H1 (cell line): ENCODE data around the gene ZBTB9. TPM values are rescaled to one million over a fixed set of nuclear protein-coding genes. Genes with fewer than 3 reads are reported as not detected.

Source experiments
- CTCF ChIA-PET: fragments of 300-600 bp; sonication (Branson Sonifier 250); formaldehyde crosslinking; loops from one replicate; lab custom pipeline; 2021; ENCODE audit not compliant: partially characterized antibody; lab: Charles Lee
- POLR2A ChIA-PET: fragments of 300-600 bp; sonication (Branson Sonifier 250); formaldehyde crosslinking; loops from one replicate; lab custom pipeline; 2021; ENCODE audit warnings: inconsistent platforms; ENCODE audit not compliant: partially characterized antibody; lab: Charles Lee
- DNase-seq, 2 experiments: peaks; one replicate each; pipeline versions ENCODE4 v3.0.0 to v3.0.0-alpha.2; 2010 to 2022; ENCODE audit warnings: low spot score in 2 of 2, low read depth in 1 of 2, mixed read lengths in 1 of 2
- FAIRE-seq: peaks from 2 replicates; lab custom pipeline; 2011; peaks lifted over from hg19 to GRCh38; lab: Jason Lieb, UNC
- H2AFZ ChIP-seq: 2 replicates; pipeline ENCODE4 v1.8.1; 2012; ENCODE audit warnings: low read length, inconsistent platforms
- H2AK5ac ChIP-seq: 2 replicates; pipeline ENCODE4 v1.6.1; 2013; ENCODE audit warnings: low read depth, low read length
- H2BK120ac ChIP-seq: replicated peaks from 2 replicates; pipeline ENCODE3; 2013; ENCODE audit warnings: low read depth, low read length, inconsistent platforms
- H2BK12ac ChIP-seq: 2 replicates; pipeline ENCODE4 v1.6.1; 2013; ENCODE audit warnings: low read depth, low read length
- H2BK15ac ChIP-seq: 2 replicates; pipeline ENCODE4 v1.6.1; 2013; ENCODE audit warnings: low read length
- H2BK20ac ChIP-seq: 2 replicates; pipeline ENCODE4 v1.6.1; 2013; ENCODE audit warnings: low read length
- H2BK5ac ChIP-seq: 2 replicates; pipeline ENCODE4 v1.6.1; 2013; ENCODE audit warnings: low read depth, low read length
- H3K14ac ChIP-seq: 2 replicates; pipeline ENCODE4 v1.6.1; 2013; ENCODE audit warnings: inconsistent platforms; ENCODE audit not compliant: insufficient read length
- H3K18ac ChIP-seq: 2 replicates; pipeline ENCODE4 v1.6.1; 2013; ENCODE audit warnings: low read length; ENCODE audit errors: extremely low read depth
- H3K23ac ChIP-seq: 2 replicates; pipeline ENCODE4 v1.6.1; 2013; ENCODE audit warnings: inconsistent platforms; ENCODE audit not compliant: insufficient read length
- H3K23me2 ChIP-seq: 2 replicates; pipeline ENCODE4 v1.6.1; 2013; ENCODE audit warnings: low read depth, low read length
- H3K27ac ChIP-seq: 2 replicates; pipeline ENCODE4 v1.6.1; 2011; ENCODE audit warnings: low read depth, low read length, inconsistent platforms
- H3K27me3 ChIP-seq, 4 experiments: replicated peaks in 1 of 4; 1 replicate in 1 of 4; 2 replicates in 3 of 4; pipeline versions ENCODE4 v1.6.1 to v1.8.1; 2011 to 2013; ENCODE audit warnings: low read length in 3 of 4, mild to moderate bottlenecking in 3 of 4, inconsistent platforms in 2 of 4, mixed read lengths in 2 of 4, moderate library complexity in 1 of 4; ENCODE audit not compliant: control insufficient read depth in 3 of 4, insufficient read depth in 3 of 4; ENCODE audit errors: extremely low read depth in 1 of 4
- H3K36me3 ChIP-seq, 4 experiments: 2 replicates each; pipeline versions ENCODE4 v1.6.1 to v1.8.1; 2011 to 2013; ENCODE audit warnings: mild to moderate bottlenecking in 4 of 4, low read length in 3 of 4, moderate library complexity in 2 of 4, control low read depth in 1 of 4, inconsistent platforms in 1 of 4; ENCODE audit not compliant: insufficient read depth in 4 of 4, control insufficient read depth in 2 of 4
- H3K4ac ChIP-seq: replicated peaks from 2 replicates; pipeline ENCODE3; 2013; ENCODE audit warnings: low read length, low read depth, mixed read lengths, inconsistent platforms; ENCODE audit not compliant: insufficient read length
- H3K4me1 ChIP-seq, 4 experiments: replicated peaks in 1 of 4; 1 replicate in 1 of 4; 2 replicates in 3 of 4; pipeline versions ENCODE4 v1.6.1 to v1.8.1; 2011 to 2013; ENCODE audit warnings: low read length in 3 of 4, inconsistent platforms in 2 of 4, mixed read lengths in 1 of 4; ENCODE audit not compliant: insufficient read depth in 4 of 4, control insufficient read depth in 3 of 4
- H3K4me2 ChIP-seq, 2 experiments: 2 replicates each; pipeline versions ENCODE4 v1.6.1 to v1.8.1; 2011 to 2013; ENCODE audit warnings: low read depth in 2 of 2, low read length in 2 of 2, control low read depth in 1 of 2, inconsistent platforms in 1 of 2, mild to moderate bottlenecking in 1 of 2; ENCODE audit not compliant: insufficient read depth in 1 of 2
- H3K4me3 ChIP-seq, 4 experiments: fragments of 200-600, 300-600 bp in 1 of 4; sonication (generic), shearing (Covaris generic), sonication (Bioruptor Twin) in 1 of 4; 2 replicates each; pipeline versions ENCODE4 v1.5.1 to v1.8.1; 2011 to 2016; ENCODE audit warnings: low read length in 4 of 4, low read depth in 3 of 4, control low read depth in 2 of 4, inconsistent platforms in 2 of 4, mild to moderate bottlenecking in 2 of 4, mixed read lengths in 1 of 4, moderate library complexity in 1 of 4; ENCODE audit not compliant: insufficient read depth in 2 of 4; ENCODE audit errors: extremely low read depth in 1 of 4
- H3K56ac ChIP-seq: replicated peaks from 2 replicates; pipeline ENCODE3; 2013; ENCODE audit warnings: low read depth, mild to moderate bottlenecking, mixed read lengths, low read length, inconsistent platforms; ENCODE audit not compliant: insufficient read length
- H3K79me1 ChIP-seq: 2 replicates; pipeline ENCODE4 v1.6.1; 2013; ENCODE audit warnings: low read depth, low read length, control low read depth
- H3K79me2 ChIP-seq, 2 experiments: 2 replicates each; pipeline versions ENCODE4 v1.6.1 to v1.8.1; 2012 to 2013; ENCODE audit warnings: low read length in 2 of 2, mild to moderate bottlenecking in 2 of 2, inconsistent platforms in 1 of 2; ENCODE audit not compliant: insufficient read depth in 2 of 2, control insufficient read depth in 1 of 2
- H3K9ac ChIP-seq, 4 experiments: replicated peaks in 1 of 4; 1 replicate in 1 of 4; 2 replicates in 3 of 4; pipeline versions ENCODE4 v1.6.1 to v1.8.1; 2011 to 2013; ENCODE audit warnings: low read depth in 3 of 4, low read length in 3 of 4, control low read depth in 2 of 4, mild to moderate bottlenecking in 2 of 4, moderate library complexity in 2 of 4, inconsistent platforms in 1 of 4; ENCODE audit errors: extremely low read depth in 1 of 4
- H3K9me3 ChIP-seq, 2 experiments: 2 replicates each; pipeline versions ENCODE4 v1.6.1 to v1.8.1; 2012 to 2013; ENCODE audit warnings: mild to moderate bottlenecking in 2 of 2, moderate library complexity in 2 of 2, control low read depth in 1 of 2, inconsistent platforms in 1 of 2, low read depth in 1 of 2, low read length in 1 of 2, mixed read lengths in 1 of 2; ENCODE audit not compliant: insufficient read depth in 2 of 2
- H4K20me1 ChIP-seq, 2 experiments: replicated peaks in 1 of 2; 2 replicates each; pipeline versions ENCODE3 to v1.8.1; 2011 to 2013; ENCODE audit warnings: inconsistent platforms in 2 of 2, low read length in 2 of 2, mild to moderate bottlenecking in 1 of 2; ENCODE audit not compliant: insufficient read depth in 2 of 2, control insufficient read depth in 1 of 2
- H4K5ac ChIP-seq: 2 replicates; pipeline ENCODE4 v1.6.1; 2013; ENCODE audit warnings: low read length, low read depth, mixed read lengths, inconsistent platforms; ENCODE audit not compliant: insufficient read length
- H4K8ac ChIP-seq: 2 replicates; pipeline ENCODE4 v1.8.0; 2013; ENCODE audit warnings: mild to moderate bottlenecking, moderate library complexity, low read length, inconsistent platforms; ENCODE audit not compliant: insufficient read depth; ENCODE audit errors: extremely low read depth
- H4K91ac ChIP-seq: replicated peaks from 2 replicates; pipeline ENCODE3; 2013; ENCODE audit warnings: low read length, mixed read lengths, inconsistent platforms; ENCODE audit not compliant: insufficient read length
- CEBPB ChIP-seq: IDR thresholded peaks from 2 replicates; pipeline ENCODE4 v1.6.1; 2012; ENCODE audit warnings: low read depth, low read length
- CHD2 ChIP-seq: IDR thresholded peaks from 2 replicates; pipeline ENCODE4 v1.6.1; 2012; ENCODE audit warnings: low read length, improper control_type of control experiment
- CTCF ChIP-seq, 3 experiments: IDR thresholded peaks; 1 replicate in 2 of 3; 2 replicates in 1 of 3; pipeline versions ENCODE4 v1.5.1 to v1.6.1; 2011; ENCODE audit warnings: low read length in 3 of 3, mild to moderate bottlenecking in 3 of 3, inconsistent platforms in 2 of 3, low read depth in 1 of 3, moderate library complexity in 1 of 3; ENCODE audit not compliant: insufficient read depth in 1 of 3; ENCODE audit errors: control extremely low read depth in 1 of 3
- EZH2 ChIP-seq: fragments of 200-600 bp; sonication (generic); IDR thresholded peaks from 2 replicates; pipeline ENCODE4 v1.7.1; 2012; ENCODE audit warnings: low read depth, mild to moderate bottlenecking, moderate library complexity, low read length, inconsistent platforms; ENCODE audit not compliant: severe bottlenecking
- JUND ChIP-seq: IDR thresholded peaks from 2 replicates; pipeline ENCODE4 v1.6.1; 2011; ENCODE audit warnings: mild to moderate bottlenecking, improper control_type of control experiment, low read length
- POLR2AphosphoS5 ChIP-seq: IDR thresholded peaks from 2 replicates; pipeline ENCODE4 v1.6.1; 2011; ENCODE audit warnings: low read depth, low read length
- TEAD4 ChIP-seq: IDR thresholded peaks from 2 replicates; pipeline ENCODE4 v1.6.1; 2012; ENCODE audit warnings: low read depth, low read length, inconsistent platforms, mixed read lengths
- WGBS, 2 experiments: shearing (Covaris generic) in 1 of 2; methylation state at CpG; one replicate each; pipeline versions ENCODE4 v1.1.6 to v1.1.7; 2013 to 2015; ENCODE audit warnings: low lambda C conversion rate in 2 of 2, mixed read lengths in 2 of 2, inconsistent platforms in 1 of 2, low coverage in 1 of 2, missing lambda C conversion rate in 1 of 2; ENCODE audit not compliant: insufficient replicate concordance in 2 of 2, insufficient coverage in 1 of 2, insufficient read length in 1 of 2; ENCODE audit errors: extremely low coverage in 1 of 2, missing lambda C conversion rate in 1 of 2; 5-methylcytosine and 5-hydroxymethylcytosine counted together
- polyA plus RNA-seq, 7 experiments: library from polyadenylated mRNA; depleted of rRNA in 3 of 7; stranded (reverse) in 5 of 7; unstranded in 2 of 7; fragments of >200 nt in 5 of 7; fragments of 200-250 nt in 2 of 7; gene quantifications; 1 replicate in 5 of 7; 2 replicates in 1 of 7; 4 replicates in 1 of 7; pipeline versions ENCODE4 v1.2.1 to v1.2.3, GENCODE V29; 2011 to 2013; ENCODE audit warnings: missing spikeins in 2 of 7, mixed read lengths in 2 of 7
- total RNA-seq: library from RNA; stranded (reverse); fragmentation: NEBNext Ultra II Directional; extraction: Animal tissue kit (Norgen Biotek cat#: 25700); gene quantifications from 2 replicates; pipeline ENCODE4 v1.2.1, GENCODE V29; 2021
- TF ChIP-seq, protein P1 (sequence below): IDR thresholded peaks from 2 replicates; pipeline ENCODE4 v1.6.1; 2011; ENCODE audit warnings: low read length, improper control_type of control experiment

Gene ZBTB9
- total and polyA plus RNA-seq, 2 of the 8 experiments (the other 6 are each of a cell fraction or from before 2014, with no cell fraction given), result 16.9 to 20.2 TPM

DNA sequence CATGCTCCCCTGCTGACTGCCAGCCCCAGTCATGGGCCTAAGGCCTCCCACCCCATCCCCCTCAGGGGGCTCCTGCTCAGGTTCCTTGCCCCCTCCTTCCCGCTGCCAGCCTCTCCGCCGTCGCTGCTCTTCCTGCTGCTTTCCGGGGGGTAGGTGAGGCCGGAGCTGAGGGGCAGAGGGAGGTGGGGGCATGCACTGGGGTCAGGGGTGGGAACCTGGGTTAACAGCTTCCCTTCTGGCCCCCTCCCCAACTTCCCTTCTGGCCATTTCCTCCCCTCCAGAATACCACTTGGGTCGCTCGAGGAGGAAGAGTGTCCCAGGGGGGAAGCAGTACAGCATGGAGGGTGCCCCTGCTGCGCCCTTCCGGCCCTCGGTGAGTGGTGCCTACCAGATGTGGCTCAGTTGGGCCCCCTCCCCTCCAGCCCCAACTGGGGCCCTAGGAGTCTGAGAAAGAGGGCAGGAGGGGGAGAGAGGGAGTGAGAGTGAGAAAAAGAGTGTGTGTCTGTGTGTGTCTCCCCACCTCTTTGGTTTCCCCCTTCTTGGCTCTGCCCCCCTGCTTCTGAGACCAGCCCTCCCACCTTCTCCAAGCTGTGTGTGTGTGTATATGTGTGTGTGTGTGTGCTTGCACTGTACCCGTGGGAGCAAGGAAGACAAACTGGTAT is 22.4 kb upstream of the ZBTB9 start:
- no peak overlapping the region for H2AFZ ChIP-seq
- H4K20me1 ChIP-seq, result peaks cover 0 to 12% of the 10 kb centered on the region in 2 experiments
- CTCF ChIA-PET, result interaction anchor here (1.0 to 4.1 kb wide), 8 partner anchors 9 to 158 kb away, joined by 3 to 22 read pairs (median 4); partner anchors contain the start of genes CUTA, SYNGAP1 and ZBTB9
- POLR2A ChIA-PET, result interaction anchor here (0.5 to 14.8 kb wide), 17 partner anchors 9 to 461 kb away, joined by 3 to 381 read pairs (median 5); partner anchors contain the start of genes B3GALT4, CUTA, PHF1 and RGL2
- peak overlapping the region; percentile 98 for H3K18ac ChIP-seq
- H3K14ac ChIP-seq, result no peak overlapping the region
- no peaks in the 10 kb centered on the region; a peak in 1 of 4 replicates for H3K9me3 ChIP-seq
- H3K4ac ChIP-seq, result peak overlapping the region; percentile 96
- H4K91ac ChIP-seq, result peak overlapping the region; percentile 99
- peaks cover 17 to 21% (median 19%) of the 10 kb centered on the region in 4 experiments for H3K36me3 ChIP-seq
- H4K5ac ChIP-seq, result peak overlapping the region; percentile 25
- peak overlapping the region; percentile 10; the same call in 1 of the 2 replicates for H2BK15ac ChIP-seq
- H2BK20ac ChIP-seq, result peak overlapping the region; percentile 93; the same call in 1 of the 2 replicates
- WGBS, 2 experiments, result 2% methylated on average over 7 of the region's 12 CpGs; no CpG with 5 or more reads in 1 of the 2 experiments
- DNase-seq (peak in 1 of 2 experiments; percentile 59), FAIRE-seq (no peak)
- peak overlapping the region; percentile 99 for H2BK12ac ChIP-seq
- H3K4me1 ChIP-seq, result peaks cover 14 to 39% (median 27%) of the 10 kb centered on the region in 4 experiments
- no peaks in the 10 kb centered on the region for H3K27me3 ChIP-seq
- peak overlapping the region; percentile 89 for H3K56ac ChIP-seq
- peaks cover 29% of the 10 kb centered on the region for H3K23me2 ChIP-seq
- peak overlapping the region; percentile 31 to 61 (median 56) for H3K4me3 ChIP-seq
- H4K8ac ChIP-seq, result peak overlapping the region; percentile 76
- peak overlapping the region; percentile 82 for H2BK120ac ChIP-seq
- H3K4me2 ChIP-seq, result peak overlapping the region; percentile 90 to 91
- H3K9ac ChIP-seq, result peak overlapping the region in 3 of 4 experiments; percentile 60 to 83 (median 79); a peak in 6 of 7 replicates
- H3K23ac ChIP-seq, result no peak overlapping the region
- H2AK5ac ChIP-seq, result peak overlapping the region; percentile 98; the same call in 1 of the 2 replicates
- peaks cover 15% of the 10 kb centered on the region for H3K79me1 ChIP-seq
- H3K79me2 ChIP-seq, result peaks cover 12 to 76% of the 10 kb centered on the region in 2 experiments
- peak overlapping the region; percentile 98 for H3K27ac ChIP-seq
- H2BK5ac ChIP-seq, result peak overlapping the region; percentile 93
- no peak for TF ChIP-seq JUND
- TF ChIP-seq CTCF (IDR thresholded peaks at IDR 0.05; ENCODE audit: control extremely low read depth in 1 of 3, insufficient read depth in 1 of 3, low read depth in 1 of 3, low read length in 3 of 3), result no peak
- TF ChIP-seq, protein P1, sequence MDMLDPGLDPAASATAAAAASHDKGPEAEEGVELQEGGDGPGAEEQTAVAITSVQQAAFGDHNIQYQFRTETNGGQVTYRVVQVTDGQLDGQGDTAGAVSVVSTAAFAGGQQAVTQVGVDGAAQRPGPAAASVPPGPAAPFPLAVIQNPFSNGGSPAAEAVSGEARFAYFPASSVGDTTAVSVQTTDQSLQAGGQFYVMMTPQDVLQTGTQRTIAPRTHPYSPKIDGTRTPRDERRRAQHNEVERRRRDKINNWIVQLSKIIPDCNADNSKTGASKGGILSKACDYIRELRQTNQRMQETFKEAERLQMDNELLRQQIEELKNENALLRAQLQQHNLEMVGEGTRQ, result no peak
- TF ChIP-seq POLR2AphosphoS5, result 0 out of 2 replicates have a peak, but pooled peaks have one; percentile 6
- no peak for TF ChIP-seq EZH2
- no peak for TF ChIP-seq TEAD4
- TF ChIP-seq CHD2, result no peak
- no peak for TF ChIP-seq CEBPB
